Activated CD4-positive, alpha-beta T cell treated with anti-CD3 and anti-CD28 coated beads, Interleukin-2, amount 10 ng/mL, durations not matched to agents 24 days and 14 days (primary cell): Measurements from ENCODE around the gene MAML1. TPM values are rescaled to one million over a fixed set of nuclear protein-coding genes. Genes with fewer than 3 reads are reported as not detected.

Experiments used
- DNase-seq: peaks from one replicate; pipeline ENCODE4 v3.0.0; 2022
- H3K27ac Mint-ChIP-seq: one replicate; pipeline ENCODE4 v1.8.0; 2022; ENCODE audit warnings: mild to moderate bottlenecking, mixed read lengths
- H3K27me3 Mint-ChIP-seq: one replicate; pipeline ENCODE4 v1.8.0; 2022; ENCODE audit warnings: mixed read lengths
- H3K36me3 Mint-ChIP-seq: one replicate; pipeline ENCODE4 v1.8.0; 2022; ENCODE audit warnings: low read depth, mild to moderate bottlenecking, mixed read lengths
- H3K4me1 Mint-ChIP-seq: one replicate; pipeline ENCODE4 v1.8.0; 2021; ENCODE audit warnings: mixed read lengths
- H3K4me3 Mint-ChIP-seq: one replicate; pipeline ENCODE4 v1.8.0; 2022; ENCODE audit warnings: mild to moderate bottlenecking, moderate library complexity, mixed read lengths
- H3K9me3 Mint-ChIP-seq: one replicate; pipeline ENCODE4 v1.8.0; 2021; ENCODE audit warnings: mixed read lengths
- intact Hi-C: fragments of 100-400 bp; cut with micrococcal nuclease; formaldehyde crosslinking; loops from one replicate; pipeline ENCODE4 v1.15.1; 2023
- total RNA-seq: library from RNA; stranded (reverse); gene quantifications from 2 replicates; pipeline ENCODE4 v1.2.3, GENCODE V29; 2022

MAML1 gene
- total RNA-seq, 1 donor from 2014 or later, result 34.6 TPM

- peak overlapping the region; percentile 52 for H3K4me3 Mint-ChIP-seq
- H3K9me3 Mint-ChIP-seq, result no peaks in the 10 kb centered on the region
- H3K27ac Mint-ChIP-seq, result no peak overlapping the region
- H3K36me3 Mint-ChIP-seq, result peaks cover 25% of the 10 kb centered on the region
- intact Hi-C loops, result no loop called here
- DNase-seq, result no peak
- no peaks in the 10 kb centered on the region for H3K27me3 Mint-ChIP-seq
- peaks cover 21% of the 10 kb centered on the region for H3K4me1 Mint-ChIP-seq
Observed at GRCh38 chr5:179816796-179817469, 84.3 kb downstream of the MAML1 start.

- peak overlapping the region; percentile 52 for H3K4me3 Mint-ChIP-seq
- peaks cover 26% of the 10 kb centered on the region for H3K4me1 Mint-ChIP-seq
- H3K27me3 Mint-ChIP-seq, result no peaks in the 10 kb centered on the region
- H3K9me3 Mint-ChIP-seq, result no peaks in the 10 kb centered on the region
- DNase-seq, result no peak
- peak overlapping the region; percentile 90 for H3K27ac Mint-ChIP-seq
- intact Hi-C loops, result no loop called here
- H3K36me3 Mint-ChIP-seq, result peaks cover 28% of the 10 kb centered on the region
Observed at GRCh38 chr5:179817470-179817840, 84.8 kb downstream of the MAML1 start.

- H3K36me3 Mint-ChIP-seq, result peaks cover 30% of the 10 kb centered on the region
- intact Hi-C loops, result no loop called here
- peak overlapping the region; percentile 90 for H3K27ac Mint-ChIP-seq
Observed at GRCh38 chr5:179817890-179818745, 85.5 kb downstream of the MAML1 start.

GRCh38 chr5:179818746-179819295 lies 86.2 kb downstream of the MAML1 start:
- Mint-ChIP-seq H3K4me3 (peak overlapping the region; percentile 79), H3K4me1 (peaks cover 32% of the 10 kb centered on the region), H3K36me3 (peaks cover 33% of the 10 kb centered on the region), H3K27me3 (no peaks in the 10 kb centered on the region), H3K27ac (peak overlapping the region; percentile 90), H3K9me3 (no peaks in the 10 kb centered on the region)
- DNase-seq, result peak; percentile 96
- intact Hi-C loops, result no loop called here

More at GRCh38 chr5:179817890-179818745, 85.5 kb downstream of the MAML1 start:
- Mint-ChIP-seq H3K27me3 (no peaks in the 10 kb centered on the region), H3K4me1 (peaks cover 30% of the 10 kb centered on the region), H3K9me3 (no peaks in the 10 kb centered on the region), H3K4me3 (peak overlapping the region; percentile 79)
- DNase-seq, result no peak

- Mint-ChIP-seq H3K4me3 (peak overlapping the region; percentile 78), H3K4me1 (peaks cover 33% of the 10 kb centered on the region), H3K36me3 (peaks cover 34% of the 10 kb centered on the region), H3K27ac (peak overlapping the region; percentile 92), H3K9me3 (no peaks in the 10 kb centered on the region), H3K27me3 (no peaks in the 10 kb centered on the region)
- intact Hi-C loops, result loop anchor here (1.0 to 5.0 kb wide), 5 partner anchors 8 to 267 kb away; partner anchors contain the start of genes HNRNPH1, MAML1 and RUFY1
- peak; percentile 82 for DNase-seq
Observed at GRCh38 chr5:179819296-179820126, 86.9 kb downstream of the MAML1 start.

- DNase-seq, result peak; percentile 76
- H3K27me3 Mint-ChIP-seq, result no peaks in the 10 kb centered on the region
- peaks cover 36% of the 10 kb centered on the region for H3K36me3 Mint-ChIP-seq
- peak overlapping the region; percentile 78 for H3K4me3 Mint-ChIP-seq
- H3K4me1 Mint-ChIP-seq, result peaks cover 36% of the 10 kb centered on the region
- intact Hi-C loops, result loop anchor here (1.0 to 5.0 kb wide), 5 partner anchors 9 to 268 kb away; partner anchors contain the start of genes HNRNPH1, MAML1 and RUFY1
- no peaks in the 10 kb centered on the region for H3K9me3 Mint-ChIP-seq
- peak overlapping the region; percentile 92 for H3K27ac Mint-ChIP-seq
Observed at GRCh38 chr5:179820127-179820482, 87.5 kb downstream of the MAML1 start.

- Mint-ChIP-seq H3K36me3 (peaks cover 39% of the 10 kb centered on the region), H3K9me3 (no peaks in the 10 kb centered on the region), H3K4me3 (peak within 1 kb of the TSS; percentile 96), H3K27me3 (no peaks in the 10 kb centered on the region), H3K4me1 (peaks cover 35% of the 10 kb centered on the region), H3K27ac (peak within 1 kb of the TSS; percentile 92)
- DNase-seq, result peak; percentile 96
- intact Hi-C loops, result loop anchor here (1.0 to 5.0 kb wide), 7 partner anchors 9 to 268 kb away; partner anchors contain the start of genes HNRNPH1, MAML1, MRNIP and RUFY1
Observed at GRCh38 chr5:179820483-179821297, 88.1 kb downstream of the MAML1 start, which contains the start of gene SQSTM1. Gene SQSTM1, plus strand, starts transcription at chr5:179820905. Its CDS starts 32 bp downstream, at chr5:179820937.

GRCh38 chr5:179821298-179822058 lies 88.9 kb downstream of the MAML1 start:
- Mint-ChIP-seq H3K27ac (peak overlapping the region; percentile 91), H3K4me3 (peak overlapping the region; percentile 96), H3K27me3 (no peaks in the 10 kb centered on the region), H3K36me3 (peaks cover 42% of the 10 kb centered on the region), H3K9me3 (no peaks in the 10 kb centered on the region), H3K4me1 (peaks cover 34% of the 10 kb centered on the region)
- peak; percentile 96 for DNase-seq
- intact Hi-C loops, result loop anchor here (1.0 to 5.0 kb wide), 5 partner anchors 15 to 269 kb away; partner anchors contain the start of genes HNRNPH1, MRNIP and RUFY1

GRCh38 chr5:179822059-179822432 lies 89.4 kb downstream of the MAML1 start:
- peaks cover 37% of the 10 kb centered on the region for H3K4me1 Mint-ChIP-seq
- peak overlapping the region; percentile 23 for H3K27ac Mint-ChIP-seq
- no peaks in the 10 kb centered on the region for H3K9me3 Mint-ChIP-seq
- H3K36me3 Mint-ChIP-seq, result peaks cover 48% of the 10 kb centered on the region
- DNase-seq, result no peak
- H3K27me3 Mint-ChIP-seq, result no peaks in the 10 kb centered on the region
- H3K4me3 Mint-ChIP-seq, result peak overlapping the region; percentile 96
- intact Hi-C loops, result loop anchor here (5.0 kb wide), 2 partner anchors 200 to 270 kb away; partner anchors contain the start of genes HNRNPH1 and RUFY1

- Mint-ChIP-seq H3K9me3 (no peaks in the 10 kb centered on the region), H3K4me3 (peak overlapping the region; percentile 96), H3K36me3 (peaks cover 53% of the 10 kb centered on the region), H3K27me3 (no peaks in the 10 kb centered on the region), H3K27ac (peak overlapping the region; percentile 15), H3K4me1 (peaks cover 38% of the 10 kb centered on the region)
- no peak for DNase-seq
- intact Hi-C loops, result loop anchor here (5.0 kb wide), 2 partner anchors 200 to 270 kb away; partner anchors contain the start of genes HNRNPH1 and RUFY1
Observed at GRCh38 chr5:179822444-179822990, 89.9 kb downstream of the MAML1 start.

GRCh38 chr5:179823937-179824744 lies 91.5 kb downstream of the MAML1 start:
- Mint-ChIP-seq H3K27me3 (no peaks in the 10 kb centered on the region), H3K9me3 (no peaks in the 10 kb centered on the region), H3K27ac (no peak overlapping the region), H3K4me3 (peak overlapping the region; percentile 3), H3K4me1 (peaks cover 35% of the 10 kb centered on the region), H3K36me3 (peaks cover 68% of the 10 kb centered on the region)
- intact Hi-C loops, result loop anchor here (5.0 kb wide), 2 partner anchors 202 to 272 kb away; partner anchors contain the start of genes HNRNPH1 and RUFY1
- no peak for DNase-seq
